Type B pancreatic cell (in vitro differentiated cells): Measurements from ENCODE around the gene ADORA1. TPM values are rescaled to one million over a fixed set of nuclear protein-coding genes. Genes with fewer than 3 reads are reported as not detected.

Experiments used
- DNase-seq: peaks from one replicate; pipeline ENCODE4 v3.0.0; 2021; ENCODE audit warnings: mixed read lengths; ENCODE audit not compliant: unreplicated experiment; ENCODE audit errors: extremely low spot score
- H3K27ac Mint-ChIP-seq: 2 replicates; pipeline ENCODE4 v1.8.0; 2021; ENCODE audit warnings: mild to moderate bottlenecking, mixed read lengths
- H3K27me3 Mint-ChIP-seq: 2 replicates; pipeline ENCODE4 v1.8.0; 2021; ENCODE audit warnings: mixed read lengths
- H3K36me3 Mint-ChIP-seq: 2 replicates; pipeline ENCODE4 v1.8.0; 2021; ENCODE audit warnings: mixed read lengths
- H3K4me1 Mint-ChIP-seq: one replicate; pipeline ENCODE4 v1.8.0; 2021; ENCODE audit warnings: mixed read lengths; ENCODE audit not compliant: unreplicated experiment
- H3K4me3 Mint-ChIP-seq: 2 replicates; pipeline ENCODE4 v1.8.0; 2021; ENCODE audit warnings: mild to moderate bottlenecking, mixed read lengths
- H3K9me3 Mint-ChIP-seq: 2 replicates; pipeline ENCODE4 v1.8.0; 2021; ENCODE audit warnings: mixed read lengths
- CTCF ChIP-seq: fragments of 200-600 bp; sonication (generic); conservative IDR thresholded peaks from 2 replicates; pipeline ENCODE4 v1.5.0; 2021; ENCODE audit warnings: antibody characterized with exemption, mild to moderate bottlenecking
- total RNA-seq: library from RNA; stranded (reverse); gene quantifications from 2 replicates; pipeline ENCODE4 v1.2.1, GENCODE V29; 2021; ENCODE audit warnings: low replicate concordance

Gene ADORA1
- total RNA-seq, 1 donor from 2014 or later, result 2.7 TPM

DNA sequence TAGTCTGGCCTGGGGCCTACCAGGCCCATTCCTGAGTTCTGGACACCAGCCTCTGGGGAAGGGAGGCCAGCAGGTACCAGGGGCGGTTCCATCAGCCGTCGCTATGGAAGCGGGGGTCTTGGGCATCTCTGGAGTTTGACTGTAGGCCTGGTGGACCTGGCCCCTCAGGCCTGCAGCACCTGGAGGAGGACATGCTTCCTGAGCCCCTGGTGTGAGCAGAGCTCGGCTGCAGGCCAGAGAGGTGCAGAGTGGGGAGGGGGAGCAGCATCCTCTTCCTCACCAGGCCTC, 40.3 kb downstream of the ADORA1 start:
- peaks cover 14% of the 10 kb centered on the region for H3K27me3 Mint-ChIP-seq
- no peak for TF ChIP-seq CTCF
- no peak for DNase-seq
- H3K4me1 Mint-ChIP-seq, result no peaks in the 10 kb centered on the region
- H3K36me3 Mint-ChIP-seq, result no peaks in the 10 kb centered on the region
- H3K4me3 Mint-ChIP-seq, result no peak overlapping the region
- no peaks in the 10 kb centered on the region for H3K9me3 Mint-ChIP-seq
- no peak overlapping the region for H3K27ac Mint-ChIP-seq

DNA sequence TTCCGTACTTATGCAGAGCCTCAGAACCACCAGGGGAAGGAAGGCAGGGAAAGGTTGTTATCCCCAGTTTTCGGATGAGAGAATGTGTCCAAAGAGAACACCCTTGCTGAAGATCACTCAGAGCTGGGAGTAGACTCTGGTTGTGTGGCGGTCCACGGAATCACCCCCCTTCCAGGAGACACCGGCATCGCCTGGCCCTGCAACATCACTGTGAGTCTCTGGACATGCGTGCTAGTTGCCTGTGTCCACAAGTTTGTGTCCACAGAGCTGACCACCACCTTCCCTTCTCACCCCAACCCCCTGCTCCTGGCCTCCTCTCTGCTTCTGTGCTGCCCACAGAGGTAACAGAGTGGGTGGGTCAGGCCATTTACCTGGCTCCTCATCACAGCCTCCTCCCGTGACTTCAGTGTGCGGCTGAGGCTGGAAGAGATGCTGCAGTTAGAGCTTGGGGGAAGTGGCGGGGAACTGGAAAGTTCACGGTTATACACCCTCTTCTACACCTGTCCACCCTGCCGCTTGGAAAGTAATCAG, 40.8 kb downstream of the ADORA1 start:
- Mint-ChIP-seq H3K27ac (no peak overlapping the region), H3K4me1 (no peaks in the 10 kb centered on the region), H3K27me3 (peaks cover 10% of the 10 kb centered on the region), H3K36me3 (no peaks in the 10 kb centered on the region), H3K9me3 (no peaks in the 10 kb centered on the region), H3K4me3 (no peak overlapping the region)
- no peak for DNase-seq
- TF ChIP-seq CTCF, result no peak

GRCh38 chr1:203168991-203169390, 41.5 kb downstream of the ADORA1 start:
- no peak for TF ChIP-seq CTCF
- H3K36me3 Mint-ChIP-seq, result no peaks in the 10 kb centered on the region

GRCh38 chr1:203169770-203170520, 42.4 kb downstream of the ADORA1 start:
- Mint-ChIP-seq H3K4me1 (no peaks in the 10 kb centered on the region), H3K27ac (no peak overlapping the region), H3K36me3 (no peaks in the 10 kb centered on the region), H3K4me3 (no peak overlapping the region), H3K27me3 (peaks cover 8% of the 10 kb centered on the region), H3K9me3 (no peaks in the 10 kb centered on the region)
- no peak for DNase-seq
- no peak for TF ChIP-seq CTCF

More at GRCh38 chr1:203168991-203169390, 41.5 kb downstream of the ADORA1 start:
- no peaks in the 10 kb centered on the region for H3K9me3 Mint-ChIP-seq
- H3K4me3 Mint-ChIP-seq, result no peak overlapping the region
- H3K27ac Mint-ChIP-seq, result no peak overlapping the region
- peaks cover 11% of the 10 kb centered on the region for H3K27me3 Mint-ChIP-seq
- H3K4me1 Mint-ChIP-seq, result no peaks in the 10 kb centered on the region
- no peak for DNase-seq

DNA sequence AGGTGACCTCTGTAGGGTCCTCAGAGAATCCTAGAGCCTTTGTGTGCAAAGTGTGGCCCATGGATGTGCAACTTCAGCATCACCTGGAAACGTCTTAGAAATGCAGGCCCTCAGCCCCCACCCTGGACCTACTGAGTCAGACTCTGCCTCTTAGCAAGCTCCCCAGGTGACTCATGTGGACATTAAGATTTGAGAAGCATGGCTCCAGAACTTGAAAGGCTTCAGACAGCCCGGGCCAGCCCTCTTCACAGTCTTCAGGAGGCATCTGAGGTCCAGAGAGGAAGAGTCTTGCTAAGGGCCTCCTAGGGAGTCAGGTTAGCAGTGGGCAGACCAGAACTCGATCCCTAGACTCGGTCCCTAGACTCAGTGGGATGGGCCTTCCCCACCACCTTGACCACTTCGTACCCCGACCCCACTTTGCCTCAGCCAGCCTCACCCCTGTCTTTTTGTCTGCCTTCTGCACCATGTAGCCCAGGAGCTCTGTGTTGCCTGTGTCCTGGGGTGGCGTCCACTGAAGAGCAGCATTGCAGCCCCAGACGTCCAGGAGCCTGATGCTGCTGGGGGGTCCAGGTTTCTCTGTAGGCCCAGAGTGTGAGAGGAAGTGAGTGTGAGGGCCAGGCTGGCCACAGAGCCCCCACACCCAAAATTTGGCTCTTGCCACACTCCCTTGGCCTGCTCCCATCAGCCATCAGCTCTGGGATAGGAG, 43.3 kb downstream of the ADORA1 start:
- H3K4me3 Mint-ChIP-seq, result no peak overlapping the region
- no peaks in the 10 kb centered on the region for H3K9me3 Mint-ChIP-seq
- H3K4me1 Mint-ChIP-seq, result no peaks in the 10 kb centered on the region
- no peak for TF ChIP-seq CTCF
- peaks cover 8% of the 10 kb centered on the region for H3K27me3 Mint-ChIP-seq
- no peak overlapping the region for H3K27ac Mint-ChIP-seq
- no peak for DNase-seq
- no peaks in the 10 kb centered on the region for H3K36me3 Mint-ChIP-seq
